GM19397 (cell line): ENCODE data around the gene TRIM63.

Source experiments
- ATAC-seq: cut with Tn5 transposase; IDR thresholded peaks from one replicate; pipeline ENCODE4 v1.9.1; 2021; ENCODE audit warnings: mild to moderate bottlenecking, moderate library complexity; ENCODE audit not compliant: unreplicated experiment

TRIM63 gene

DNA sequence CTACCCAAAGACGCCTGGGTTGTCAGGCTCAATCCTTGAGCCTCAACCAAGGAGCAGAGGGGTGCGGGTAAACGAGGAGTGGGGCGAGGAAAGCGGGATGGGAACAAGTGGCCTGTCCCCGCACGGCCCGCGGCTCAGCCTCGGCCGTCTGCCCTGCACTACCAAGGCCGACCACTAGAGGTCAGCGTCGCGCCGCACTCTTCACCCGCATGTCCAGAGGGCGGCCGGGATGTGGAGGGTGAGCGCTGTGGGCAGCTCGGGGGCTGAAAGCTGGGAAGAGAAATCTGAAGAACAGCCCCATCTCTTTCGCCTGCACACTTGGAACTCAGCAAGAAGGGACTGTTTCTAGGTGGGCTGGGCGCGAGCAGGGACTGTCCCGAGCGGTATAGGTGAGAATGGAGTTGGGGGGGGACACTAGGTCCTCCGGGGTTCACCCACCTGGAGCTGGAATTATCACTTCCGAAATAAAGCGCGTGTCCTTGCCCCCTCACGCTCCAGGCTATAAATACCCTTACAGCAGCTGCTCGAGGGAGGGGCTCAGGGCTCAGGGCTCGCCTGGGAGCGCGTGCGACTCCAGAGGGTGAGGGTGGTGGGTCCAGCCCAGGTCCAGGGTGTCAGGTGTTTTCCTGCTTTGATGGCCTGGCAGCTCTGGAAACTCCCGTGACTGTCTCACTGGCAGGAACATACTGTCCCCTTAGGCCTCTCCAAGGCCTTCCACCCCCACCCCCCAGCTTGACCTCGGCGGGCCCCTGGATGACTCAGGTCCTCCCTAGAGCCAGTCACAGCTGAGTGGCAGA lies 31.3 kb downstream of the TRIM63 start:
- peak; percentile 51 for ATAC-seq

DNA sequence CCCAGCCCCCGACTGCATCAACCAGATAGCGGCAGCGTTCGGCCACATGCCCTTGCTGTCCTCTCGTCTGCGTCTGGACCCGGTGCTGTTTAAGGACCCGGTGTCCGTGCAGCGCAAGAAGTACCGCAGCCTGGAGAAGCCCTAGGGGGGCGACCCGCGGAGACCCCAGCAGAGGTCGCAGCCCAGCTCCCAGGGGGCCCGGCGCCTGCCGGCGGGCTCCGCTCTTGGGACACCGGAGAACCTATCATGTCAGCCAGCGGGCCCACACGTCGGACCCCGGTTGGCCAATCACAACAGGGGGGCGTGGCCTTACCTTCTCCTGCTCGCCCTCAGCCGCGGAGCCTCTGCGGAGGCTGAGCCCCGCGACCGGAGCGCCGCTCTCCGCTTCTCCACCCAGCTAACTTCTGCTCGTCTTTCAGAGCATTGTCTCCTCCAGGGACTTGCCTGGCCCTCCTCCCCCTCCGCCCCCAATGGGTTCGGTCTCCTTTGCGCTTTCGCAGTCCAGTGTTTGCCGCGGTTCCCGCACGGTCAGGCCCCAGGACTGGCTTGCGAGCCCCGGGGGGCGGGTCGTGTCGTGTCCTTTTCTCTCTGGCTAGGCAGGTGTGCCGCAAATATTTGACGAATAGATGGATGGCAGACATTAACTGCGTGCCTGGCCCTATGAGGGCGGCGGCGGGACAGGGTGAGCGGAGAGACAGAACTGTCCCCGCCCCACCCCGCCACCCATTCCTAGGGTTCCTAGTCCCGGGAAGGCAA lies 32.0 kb downstream of the TRIM63 start:
- ATAC-seq = peak; percentile 81

DNA sequence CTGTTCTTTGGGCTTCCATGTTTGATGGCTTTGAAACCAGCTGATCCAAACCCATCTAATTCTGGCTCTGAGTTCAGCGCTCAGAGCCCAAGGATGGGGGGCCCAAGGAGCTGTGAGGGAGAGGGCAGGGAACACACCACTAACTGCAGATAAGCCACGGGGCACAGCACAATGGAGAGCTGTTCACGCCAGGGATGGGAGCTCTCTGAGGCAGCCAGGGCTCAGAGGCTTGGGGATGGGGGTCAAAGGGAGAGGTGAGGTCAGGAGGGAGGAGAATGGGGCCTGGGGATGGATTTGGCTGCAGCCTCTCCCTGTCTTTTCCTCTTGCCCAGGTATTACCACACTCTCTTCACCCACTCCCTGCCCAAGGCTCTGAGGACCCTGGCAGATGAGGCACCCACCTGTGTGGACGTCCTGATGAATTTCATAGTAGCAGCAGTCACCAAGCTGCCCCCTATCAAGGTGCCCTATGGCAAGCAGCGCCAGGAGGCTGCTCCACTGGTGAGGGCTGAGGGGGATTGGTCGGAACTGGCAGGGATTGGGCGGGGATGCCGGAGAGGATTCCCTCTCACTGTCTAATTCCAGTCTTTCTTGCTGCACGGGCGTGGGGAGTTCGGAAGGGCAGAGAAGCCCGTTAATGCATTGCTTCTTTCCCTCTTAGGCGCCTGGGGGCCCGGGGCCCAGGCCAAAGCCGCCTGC lies 32.8 kb downstream of the TRIM63 start:
- no peak for ATAC-seq

DNA sequence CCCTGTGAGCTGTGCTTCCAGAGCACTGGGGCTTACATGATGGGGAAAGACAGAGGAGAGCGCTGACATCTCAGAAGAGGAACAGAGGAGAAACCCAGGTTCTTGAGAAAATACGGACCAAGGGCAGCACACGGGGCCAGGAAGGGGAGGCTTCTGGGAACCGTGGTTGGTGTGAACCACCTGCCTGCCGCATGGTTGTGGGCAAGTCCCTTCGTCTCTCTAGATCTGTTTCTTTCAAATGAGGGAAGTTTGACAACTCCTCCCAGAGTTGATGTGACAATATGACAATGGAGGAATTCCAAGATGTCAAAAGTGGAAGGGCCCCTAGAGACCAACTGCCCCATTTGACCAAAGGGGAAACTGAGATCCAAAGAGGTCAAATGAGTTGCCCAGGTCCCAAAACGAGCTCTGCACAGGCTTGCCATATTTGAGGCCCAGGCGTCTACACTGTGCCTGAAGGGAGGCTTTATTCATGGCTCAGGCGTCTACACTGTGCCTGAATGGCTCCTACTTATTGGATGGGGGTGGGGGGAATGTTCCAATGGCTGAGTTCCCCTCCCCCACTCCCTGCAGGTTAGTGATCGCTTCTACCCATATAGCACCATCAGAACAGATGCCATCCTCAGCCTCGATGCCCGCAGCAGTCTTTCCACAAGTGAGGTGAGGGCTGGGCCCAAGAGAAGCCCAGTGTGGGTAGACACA lies 34.6 kb downstream of the TRIM63 start:
- no peak for ATAC-seq

DNA sequence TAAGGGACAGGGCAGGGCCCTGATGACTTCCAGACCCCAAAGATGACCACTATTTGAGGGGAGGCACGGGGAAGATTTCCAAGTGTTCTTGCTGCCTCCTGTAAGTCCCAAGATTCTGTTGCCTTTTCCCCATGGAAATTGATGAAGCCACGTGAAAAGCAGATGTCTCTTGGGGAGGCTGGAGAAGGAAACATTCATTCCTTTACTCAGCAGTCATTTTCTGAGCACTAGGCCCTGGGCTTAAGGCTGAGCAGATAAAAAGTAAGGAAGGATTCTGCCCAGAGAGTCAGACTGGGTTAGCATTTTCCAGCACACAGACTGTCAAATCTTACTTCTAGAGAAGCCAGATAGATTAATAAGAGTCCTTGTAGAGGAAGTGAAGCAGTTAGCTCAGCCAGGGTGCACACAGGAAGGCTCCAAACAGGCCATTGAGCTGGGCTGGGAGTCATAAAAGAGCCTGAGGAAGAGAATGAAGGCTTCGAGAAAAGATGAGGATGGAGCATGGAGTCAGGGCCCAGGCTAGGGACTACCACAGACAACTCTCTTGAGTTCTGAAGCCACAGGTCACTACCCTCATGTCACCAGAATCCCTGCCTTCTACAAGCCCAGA lies 35.7 kb downstream of the TRIM63 start:
- ATAC-seq = no peak

DNA sequence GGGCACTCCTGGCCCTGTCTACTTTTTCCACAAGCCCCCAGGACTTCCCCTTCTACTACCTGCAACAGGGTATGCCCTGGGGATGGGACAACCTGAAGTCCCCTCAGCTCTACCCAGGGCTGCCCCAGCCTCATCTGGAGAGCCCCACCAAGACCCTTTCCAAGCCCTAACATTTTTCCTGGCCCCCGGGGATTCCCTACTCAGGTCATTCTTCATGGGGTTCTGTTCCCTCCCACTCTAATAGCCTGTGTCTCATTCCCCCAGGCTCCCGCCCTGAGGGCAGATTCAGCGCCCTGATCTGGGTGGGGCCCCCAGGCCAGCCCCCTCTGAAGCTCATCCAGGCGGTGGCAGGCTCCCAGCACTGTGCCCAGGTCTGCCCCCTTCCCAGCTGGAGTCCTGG lies 36.2 kb downstream of the TRIM63 start:
- ATAC-seq = no peak

DNA sequence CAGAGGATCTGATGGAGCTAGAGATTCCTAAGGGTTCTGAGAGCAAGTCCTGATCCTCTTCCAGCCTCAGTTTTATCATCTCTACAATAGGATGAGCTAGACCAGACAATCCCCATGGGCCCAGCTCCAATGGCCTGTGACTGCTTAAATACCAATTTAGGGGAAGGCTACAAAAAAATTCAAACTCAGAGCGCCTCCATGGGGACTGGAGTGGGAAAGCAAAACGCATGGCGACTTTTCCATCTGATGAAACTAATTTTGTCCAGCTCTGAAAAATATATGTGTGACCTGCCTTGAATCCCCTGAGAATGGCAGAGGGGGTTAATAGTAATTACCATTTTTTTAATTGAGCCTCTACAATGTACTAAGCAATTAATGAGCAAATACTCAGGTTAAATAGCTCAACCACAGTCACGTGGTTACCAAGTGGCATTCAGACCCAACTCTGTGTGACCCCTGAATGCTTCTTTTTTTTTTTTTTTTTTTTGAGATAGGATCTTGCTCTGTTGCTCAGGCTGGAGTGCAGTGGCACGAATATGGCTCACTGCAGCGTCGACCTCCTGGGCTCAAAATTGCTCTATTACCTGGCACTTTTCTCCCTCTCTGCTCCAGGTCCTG lies 37.5 kb downstream of the TRIM63 start:
- no peak for ATAC-seq

DNA sequence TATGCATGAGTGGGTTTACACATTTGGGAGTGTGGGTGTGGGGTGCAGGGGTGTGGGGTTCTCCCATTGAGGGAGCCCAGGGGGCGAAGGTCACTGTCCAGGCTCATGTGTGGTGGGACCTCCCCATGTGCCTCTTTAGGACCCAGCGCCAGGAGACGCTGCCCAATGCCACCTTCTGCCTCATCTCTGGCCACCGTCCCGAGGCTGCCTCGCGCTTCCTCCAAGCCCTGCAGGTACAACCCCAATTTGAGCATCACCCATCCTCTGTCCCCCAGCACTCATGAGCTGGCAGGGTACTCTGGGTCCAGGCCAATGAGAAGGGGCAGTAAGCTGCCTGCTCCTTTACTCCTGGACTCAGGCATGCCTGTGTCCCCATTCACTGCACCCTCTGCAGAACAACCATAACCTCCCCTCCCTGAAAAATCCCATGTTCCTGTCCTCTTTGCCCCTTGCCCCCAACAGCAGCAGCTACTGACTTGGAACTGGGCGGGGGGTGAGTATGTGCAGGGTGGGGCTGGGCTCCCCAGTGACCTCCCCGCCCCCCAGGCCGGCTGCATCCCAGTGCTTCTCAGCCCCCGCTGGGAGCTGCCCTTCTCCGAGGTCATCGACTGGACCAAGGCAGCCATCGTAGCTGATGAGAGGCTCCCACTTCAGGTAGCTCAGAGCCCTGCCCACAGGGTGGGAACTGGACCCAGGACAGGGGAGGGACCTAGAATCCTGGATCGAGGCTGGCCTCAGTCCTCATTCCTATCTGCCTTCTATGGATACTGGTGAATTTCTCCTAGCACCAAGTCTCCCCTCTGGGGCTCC lies 38.2 kb downstream of the TRIM63 start:
- ATAC-seq = no peak

DNA sequence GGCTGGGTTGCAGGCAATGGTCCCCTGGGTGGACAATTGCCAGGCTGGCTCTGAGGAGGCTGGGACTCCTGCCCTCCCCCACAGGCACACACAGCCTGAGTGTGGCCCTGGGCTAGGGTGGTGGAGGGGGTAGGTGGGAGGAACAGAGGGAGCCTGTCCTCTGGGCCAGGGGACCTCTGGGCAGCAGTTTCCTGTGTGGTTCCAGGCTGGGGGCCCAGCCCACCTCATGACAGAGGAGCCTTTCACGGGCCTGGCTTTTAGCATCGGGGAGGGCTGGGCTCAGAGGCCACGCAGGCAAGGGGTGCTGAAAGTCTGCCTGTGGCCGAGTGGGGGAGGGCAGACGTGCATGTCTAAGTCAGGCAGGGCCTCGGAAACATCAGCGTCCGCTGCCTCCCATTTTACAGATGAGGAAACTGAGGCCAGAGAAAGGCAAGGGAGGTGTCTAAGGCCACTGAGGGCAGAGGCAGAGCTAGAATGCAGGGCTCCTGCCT lies 38.9 kb downstream of the TRIM63 start:
- ATAC-seq = no peak

DNA sequence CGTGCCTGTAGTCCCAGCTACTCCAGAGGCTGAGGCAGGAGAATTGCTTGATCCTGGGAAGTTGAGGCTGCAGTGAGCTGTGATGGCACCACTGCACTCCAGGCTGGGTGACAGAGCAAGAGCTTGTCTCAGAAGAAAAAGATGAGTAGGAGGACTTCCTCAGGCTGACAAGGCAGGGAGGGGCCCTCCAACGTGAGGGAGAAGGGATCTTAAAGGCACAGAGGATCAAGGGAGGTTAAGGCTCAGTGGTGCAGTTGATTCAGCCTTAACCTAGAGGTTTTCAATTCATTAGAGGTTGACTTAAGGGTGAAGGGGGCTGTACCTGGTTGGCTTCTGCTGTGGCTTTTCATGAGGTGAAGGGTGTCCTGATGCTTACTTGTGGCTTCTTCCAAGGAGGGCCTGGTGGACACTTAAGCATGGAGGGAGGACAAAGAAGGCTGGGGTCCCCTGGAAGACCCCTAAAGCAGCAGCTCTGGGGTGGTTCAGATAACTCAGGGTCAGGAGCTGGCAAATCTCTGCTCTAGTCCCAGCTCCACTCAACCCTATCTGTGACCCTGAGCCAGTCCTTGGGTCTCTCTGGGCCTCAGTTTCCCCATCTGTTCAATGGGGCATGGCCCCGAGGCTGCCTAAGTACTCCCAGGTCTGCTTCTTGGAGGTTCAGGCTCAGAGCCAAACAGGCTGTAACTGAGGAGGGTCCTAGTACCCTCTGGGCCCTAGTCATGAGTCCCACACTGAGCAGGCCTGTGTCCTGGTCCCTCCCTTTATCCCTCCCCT lies 39.5 kb downstream of the TRIM63 start:
- no peak for ATAC-seq

DNA sequence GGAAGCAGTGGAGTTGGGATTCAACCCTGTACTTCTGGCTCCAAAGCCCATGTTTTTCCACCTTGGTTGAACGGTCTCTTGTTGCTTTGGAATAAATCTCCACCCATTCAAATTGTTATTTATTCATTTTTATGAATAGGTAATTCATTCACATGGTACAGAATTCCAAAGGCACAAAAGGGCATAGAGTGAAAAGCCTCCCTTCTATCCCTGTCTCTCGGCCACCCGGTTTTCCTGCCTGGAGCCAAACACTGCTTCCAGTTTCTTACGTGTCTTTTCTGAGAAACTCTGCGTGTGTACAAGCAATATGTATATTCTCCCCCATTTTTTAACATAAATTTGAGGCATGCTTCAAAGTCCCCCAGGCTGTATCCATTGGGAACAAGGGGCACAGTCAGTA lies 41.9 kb downstream of the TRIM63 start:
- no peak for ATAC-seq

DNA sequence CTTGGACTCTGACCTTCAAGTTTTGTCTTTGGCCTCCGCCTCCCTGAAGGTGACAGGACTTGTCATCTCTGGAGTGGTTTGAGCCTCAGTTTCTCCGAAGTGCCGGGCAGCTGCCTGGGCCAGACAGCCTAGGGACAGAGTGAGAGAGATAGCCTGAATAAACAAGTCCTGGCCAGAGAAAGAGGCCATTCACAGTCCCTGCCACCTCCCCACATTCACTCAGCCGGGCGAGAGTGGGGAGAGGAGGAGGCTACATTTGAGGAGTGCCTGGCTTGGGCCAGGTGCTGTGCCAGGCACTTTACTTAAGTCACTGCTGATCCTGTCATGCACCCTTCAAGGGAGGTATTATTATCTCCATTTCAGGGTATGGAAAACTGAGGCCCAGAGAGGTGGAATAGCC lies 42.4 kb downstream of the TRIM63 start:
- ATAC-seq = no peak

DNA sequence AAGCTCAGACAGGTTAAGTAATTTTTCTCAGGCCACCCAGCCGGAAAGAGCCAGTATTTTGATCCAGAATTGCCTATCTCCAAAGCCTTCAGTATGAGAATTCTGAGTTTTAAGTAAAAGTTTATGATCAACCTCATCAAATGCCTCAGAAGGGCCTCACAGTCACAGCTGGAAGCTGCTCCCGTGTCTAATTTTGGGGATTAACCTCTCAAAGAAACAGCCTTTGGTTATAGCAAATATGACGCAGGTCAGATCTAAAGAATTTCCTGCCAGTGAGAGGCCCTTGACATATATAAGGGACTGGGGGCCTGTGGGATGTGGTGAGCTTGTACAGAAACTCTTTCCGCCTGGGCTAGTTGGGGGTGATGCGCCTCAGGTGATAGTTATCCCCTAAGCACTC lies 43.6 kb downstream of the TRIM63 start:
- ATAC-seq = no peak

DNA sequence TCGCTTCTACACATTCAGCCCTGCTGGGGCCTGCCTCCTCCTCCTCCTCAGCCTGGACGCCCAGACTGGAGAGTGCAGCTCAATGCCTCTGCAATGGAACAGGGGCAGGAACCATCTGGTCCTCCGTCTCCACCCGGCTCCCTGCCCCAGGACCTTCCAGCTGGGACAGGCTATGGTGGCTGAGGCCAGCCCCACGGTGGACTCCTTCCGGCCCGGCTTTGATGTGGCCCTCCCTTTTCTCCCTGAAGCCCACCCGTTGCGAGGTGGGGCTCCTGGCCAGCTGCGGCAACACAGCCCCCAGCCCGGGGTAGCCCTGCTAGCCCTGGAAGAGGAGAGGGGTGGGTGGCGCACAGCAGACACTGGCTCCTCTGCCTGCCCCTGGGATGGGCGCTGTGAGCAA lies 44.4 kb downstream of the TRIM63 start:
- ATAC-seq = no peak

DNA sequence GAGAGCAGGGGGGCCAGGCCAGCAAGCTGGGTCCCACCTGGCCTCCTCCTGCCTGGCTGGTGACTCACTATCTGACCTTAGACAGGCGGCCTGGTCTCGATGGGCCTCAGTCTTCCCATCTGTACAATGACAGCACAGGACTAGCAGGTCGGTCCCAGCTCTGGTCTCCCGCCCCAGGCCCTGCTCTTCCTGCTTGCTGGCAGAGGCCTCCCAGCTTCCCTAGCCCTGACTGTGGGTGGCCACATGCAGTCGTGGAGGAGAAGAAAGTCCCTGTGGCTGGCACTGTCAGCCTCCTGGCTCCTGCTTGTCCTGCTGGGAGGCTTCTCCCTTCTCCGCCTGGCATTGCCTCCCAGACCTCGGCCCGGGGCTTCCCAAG lies 45.0 kb downstream of the TRIM63 start:
- ATAC-seq = no peak

DNA sequence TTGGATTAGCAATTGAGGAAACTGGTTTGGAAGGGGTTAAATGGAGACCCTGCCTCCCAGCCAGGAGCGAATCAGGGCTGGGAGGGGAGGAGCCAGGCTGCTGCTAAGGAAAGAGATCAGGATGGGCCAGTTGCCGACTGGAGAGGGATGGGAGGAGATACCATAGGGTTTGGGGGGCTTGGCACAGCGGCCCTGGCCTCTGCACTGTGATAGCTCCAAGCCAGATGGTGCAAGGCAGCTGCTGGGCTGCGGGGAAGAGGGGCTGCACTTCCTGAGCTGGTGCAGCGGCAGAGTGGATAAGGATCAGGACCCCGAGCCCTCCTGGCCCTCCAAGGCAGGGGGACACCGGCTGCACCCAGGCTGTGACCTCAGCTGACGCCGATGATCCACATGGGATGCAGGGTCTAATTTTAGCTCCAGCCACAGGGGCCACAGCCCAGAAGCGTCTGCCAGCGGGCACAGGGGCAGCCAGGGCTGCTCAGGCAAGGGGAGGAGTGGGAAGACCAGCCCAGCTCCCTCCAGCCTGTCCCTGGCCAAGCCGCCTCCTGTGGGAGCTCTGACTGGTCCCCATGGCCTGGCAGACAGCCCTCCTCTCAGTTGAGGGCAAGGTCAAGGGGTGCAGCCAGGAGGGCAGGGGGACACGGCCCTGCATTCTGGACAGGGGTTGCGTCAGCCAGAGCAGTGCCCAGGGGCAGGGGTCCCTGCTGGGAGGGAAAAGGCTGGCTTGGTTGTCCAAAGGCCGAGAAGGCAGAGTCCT lies 45.6 kb downstream of the TRIM63 start, which contains the start of gene EXTL1:
EXTL1 (plus strand) TSS at position 129 of the 757 bp plus-strand sequence. CDS start 872 bp downstream, outside the sequence.
- no peak for ATAC-seq

DNA sequence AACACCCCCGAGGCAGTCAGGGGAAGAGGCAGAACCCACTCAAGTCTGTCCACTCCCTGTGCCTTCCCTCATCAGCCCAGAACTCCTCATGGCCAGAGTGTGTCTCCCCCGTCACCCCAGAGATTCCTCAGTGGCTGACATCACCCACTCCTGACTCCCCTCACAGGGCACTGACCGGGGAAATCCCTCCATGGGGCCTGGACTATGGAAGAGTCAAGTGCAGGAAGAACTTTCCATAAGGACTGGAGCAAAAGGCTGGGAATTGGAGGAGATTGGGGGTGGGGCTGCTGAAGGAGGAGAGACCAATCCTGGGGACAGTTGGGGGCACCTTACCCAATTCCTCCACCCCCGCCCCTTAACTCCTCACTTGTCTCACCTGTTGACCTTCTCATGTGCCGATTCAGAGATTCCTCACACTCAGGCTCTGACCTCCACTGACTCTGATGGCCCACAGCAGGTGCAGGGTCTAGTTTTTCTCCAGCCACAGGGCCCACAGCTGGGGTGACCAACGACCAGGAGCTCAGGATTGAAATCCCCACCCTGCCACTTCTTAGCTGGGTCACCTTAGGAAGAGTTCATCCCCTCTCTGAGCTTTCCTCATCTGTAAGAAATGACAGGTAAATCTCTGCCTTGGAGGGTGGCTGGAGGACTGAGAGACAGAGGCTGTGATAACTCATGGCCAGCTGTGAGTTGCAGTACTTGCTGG lies 46.3 kb downstream of the TRIM63 start:
- no peak for ATAC-seq
